ENCODE measurements around the gene C1orf159.

The C1orf159 gene

GRCh38 chr1:1052003-1052840, 63.7 kb downstream of the C1orf159 start:
- DNase-seq (ENCODE audit: low read depth) = no peak

- no peak for DNase-seq (ENCODE audit: low read depth)
Observed at GRCh38 chr1:1051127-1051810, 64.6 kb downstream of the C1orf159 start.

- DNase-seq (ENCODE audit: low read depth) = no peak
Observed at GRCh38 chr1:1050577-1051052, 65.3 kb downstream of the C1orf159 start.

GRCh38 chr1:1049318-1050165, 66.3 kb downstream of the C1orf159 start:
- DNase-seq (ENCODE audit: low read depth) = no peak

GRCh38 chr1:1048765-1049164, 67.1 kb downstream of the C1orf159 start:
- no peak for DNase-seq (ENCODE audit: low read depth)

GRCh38 chr1:1047963-1048362, 67.9 kb downstream of the C1orf159 start:
- no peak for DNase-seq (ENCODE audit: low read depth)

- DNase-seq (ENCODE audit: low read depth) = no peak
Observed at GRCh38 chr1:1047407-1047806, 68.5 kb downstream of the C1orf159 start.

GRCh38 chr1:1046767-1047166, 69.1 kb downstream of the C1orf159 start:
- DNase-seq (ENCODE audit: low read depth) = no peak

GRCh38 chr1:1046243-1046642, 69.6 kb downstream of the C1orf159 start:
- DNase-seq (ENCODE audit: low read depth) = no peak

GRCh38 chr1:1045129-1045528, 70.8 kb downstream of the C1orf159 start:
- no peak for DNase-seq (ENCODE audit: low read depth)

GRCh38 chr1:1044455-1045078, 71.3 kb downstream of the C1orf159 start:
- DNase-seq (ENCODE audit: low read depth) = no peak

- no peak for DNase-seq (ENCODE audit: low read depth)
Observed at GRCh38 chr1:1043921-1044320, 72.0 kb downstream of the C1orf159 start.

- no peak for DNase-seq (ENCODE audit: low read depth)
Observed at GRCh38 chr1:1043411-1043810, 72.5 kb downstream of the C1orf159 start.

- DNase-seq (ENCODE audit: low read depth) = no peak
Observed at GRCh38 chr1:1042835-1043234, 73.1 kb downstream of the C1orf159 start.

- no peak for DNase-seq (ENCODE audit: low read depth)
Observed at GRCh38 chr1:1041873-1042272, 74.0 kb downstream of the C1orf159 start.

GRCh38 chr1:1041092-1041523, 74.8 kb downstream of the C1orf159 start:
- DNase-seq (ENCODE audit: low read depth) = no peak

GRCh38 chr1:1040004-1040991, 75.6 kb downstream of the C1orf159 start:
- DNase-seq (ENCODE audit: low read depth) = peak; percentile 63

GRCh38 chr1:1039145-1039910, 76.6 kb downstream of the C1orf159 start:
- no peak for DNase-seq (ENCODE audit: low read depth)

- DNase-seq (ENCODE audit: low read depth) = no peak
Observed at GRCh38 chr1:1038694-1039093, 77.2 kb downstream of the C1orf159 start.
